Peyer's patch (tissue), 4 donors: ENCODE data around the gene CDX1.

Experiments
- CTCF ChIP-seq, 6 experiments: fragments of 450-650 bp in 4 of 6; fragments of 200-600 bp in 2 of 6; sonication (generic) in 1 of 6; IDR thresholded peaks; one replicate each; pipeline ENCODE4 v1.5.1; 2017 to 2019; ENCODE audit warnings: antibody characterized with exemption in 6 of 6, mild to moderate bottlenecking in 3 of 6, moderate library complexity in 1 of 6
- POLR2A ChIP-seq, 2 donors: fragments of 450-650 bp; IDR thresholded peaks; one replicate each; pipeline ENCODE4 v1.5.1; 2017; ENCODE audit warnings: antibody characterized with exemption in 2 of 2, mild to moderate bottlenecking in 2 of 2, moderate library complexity in 2 of 2

GRCh38 chr5:150209099-150209635 is 42.6 kb downstream of the CDX1 start:
- TF ChIP-seq CTCF (IDR thresholded peaks at IDR 0.05) (no peak), POLR2A (IDR thresholded peaks at IDR 0.05) (peak in 1 of 2 donors; percentile 41)
